NCI-H1092 treated with DMSO at 0.1 percent for 48 hours (cell line): ENCODE results near the gene IGF1R.

Experiments
- DNase-seq: peaks from one replicate; lab custom pipeline; 2025; lab: John Stamatoyannopoulos, UW

Gene IGF1R

DNA sequence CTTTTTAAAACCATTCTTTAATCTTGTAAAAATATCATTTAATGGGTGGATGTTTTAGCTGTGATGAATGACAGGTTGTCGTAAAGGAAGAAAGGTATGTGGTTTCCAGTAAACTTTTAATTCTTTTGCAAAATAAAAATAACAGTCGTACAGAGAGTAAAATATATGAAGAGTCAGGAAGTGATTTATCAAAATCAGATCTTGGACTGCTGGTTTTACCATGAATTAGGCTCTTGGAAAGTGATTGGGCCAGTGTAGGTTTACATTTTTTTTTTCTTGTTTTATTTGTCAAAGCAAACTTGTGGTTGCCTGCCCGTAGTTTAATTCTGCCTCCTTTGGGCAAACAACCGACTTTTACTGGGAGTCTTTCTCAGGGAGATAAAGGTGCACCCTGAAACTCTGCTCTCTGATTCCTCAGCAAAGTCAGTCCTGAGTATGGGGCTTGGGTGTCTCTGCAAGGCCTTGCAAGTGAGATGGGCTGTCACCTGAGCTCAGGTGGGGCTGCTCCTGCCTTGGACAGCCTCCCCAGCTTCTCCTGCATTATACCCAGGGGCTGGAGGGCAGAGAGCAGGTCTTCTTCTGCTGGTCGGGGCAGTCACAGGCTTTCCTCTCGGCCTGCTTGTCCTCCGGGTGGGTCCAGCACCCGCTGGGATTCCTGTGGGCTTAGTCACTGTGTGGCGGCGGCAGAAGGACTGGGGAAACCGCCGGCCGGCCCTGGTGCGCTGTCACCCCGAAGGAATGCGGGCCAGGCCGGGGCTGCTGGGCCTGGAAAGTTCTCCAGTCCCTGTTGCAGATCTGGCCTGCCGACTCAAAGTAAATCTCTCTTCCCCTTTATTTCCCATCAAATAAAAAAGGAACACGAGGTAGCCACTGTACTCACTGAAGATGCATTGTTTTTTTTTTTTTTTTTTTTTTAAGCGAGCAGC, 79.0 kb downstream of the IGF1R start:
- DNase-seq: no peak

DNA sequence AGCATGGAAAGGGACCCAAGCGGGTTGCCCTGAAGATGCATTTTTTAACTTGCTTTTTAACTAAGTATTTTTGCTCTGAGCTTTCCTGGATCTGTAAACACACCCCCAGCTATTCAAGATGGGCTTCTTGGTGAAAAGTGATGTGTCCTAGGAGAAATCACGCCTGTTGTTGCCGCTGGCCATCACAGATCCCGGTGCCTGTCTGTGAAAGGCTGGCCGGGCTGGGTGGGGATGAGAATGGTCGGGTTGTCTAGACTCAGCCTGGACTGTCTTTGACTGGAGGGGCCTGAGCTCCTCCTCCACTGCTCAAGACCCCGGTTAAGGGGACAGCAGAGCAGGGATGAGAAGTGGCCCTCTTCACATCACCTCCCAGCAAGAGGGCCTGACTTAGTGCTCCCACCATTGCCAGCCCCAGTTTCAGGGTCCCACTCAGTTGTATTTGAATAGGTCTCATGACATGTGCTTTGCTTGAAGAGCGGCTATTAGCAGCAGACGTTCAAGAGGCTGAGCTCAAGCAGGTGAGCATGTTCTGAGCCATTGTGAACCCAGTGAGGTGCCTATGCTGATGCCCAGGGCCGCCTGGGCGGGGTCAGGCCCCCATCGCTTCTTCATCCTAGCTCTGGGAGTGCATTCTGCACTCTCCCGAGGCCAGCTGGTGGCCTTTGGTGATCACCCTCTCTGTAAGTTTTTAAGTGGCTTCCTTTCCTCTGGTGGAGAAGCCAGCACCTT, 79.9 kb downstream of the IGF1R start:
- DNase-seq: no peak

DNA sequence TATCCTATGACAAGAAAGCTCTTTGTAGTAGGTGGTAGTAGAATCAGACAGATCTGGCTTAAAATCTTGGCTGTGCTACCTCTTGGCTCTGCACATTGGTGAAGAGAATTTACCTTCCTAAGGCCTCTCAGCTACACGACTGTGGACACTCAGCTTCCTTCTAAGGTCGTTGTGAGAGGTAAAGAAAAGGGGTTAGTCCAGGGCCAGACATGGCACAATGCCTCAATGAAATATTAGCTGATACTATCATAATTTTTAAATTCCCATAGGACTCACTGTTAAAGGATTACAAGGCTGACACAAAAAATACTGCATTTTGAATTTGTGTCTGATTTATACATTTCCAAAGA, 80.4 kb downstream of the IGF1R start:
- no peak for DNase-seq

DNA sequence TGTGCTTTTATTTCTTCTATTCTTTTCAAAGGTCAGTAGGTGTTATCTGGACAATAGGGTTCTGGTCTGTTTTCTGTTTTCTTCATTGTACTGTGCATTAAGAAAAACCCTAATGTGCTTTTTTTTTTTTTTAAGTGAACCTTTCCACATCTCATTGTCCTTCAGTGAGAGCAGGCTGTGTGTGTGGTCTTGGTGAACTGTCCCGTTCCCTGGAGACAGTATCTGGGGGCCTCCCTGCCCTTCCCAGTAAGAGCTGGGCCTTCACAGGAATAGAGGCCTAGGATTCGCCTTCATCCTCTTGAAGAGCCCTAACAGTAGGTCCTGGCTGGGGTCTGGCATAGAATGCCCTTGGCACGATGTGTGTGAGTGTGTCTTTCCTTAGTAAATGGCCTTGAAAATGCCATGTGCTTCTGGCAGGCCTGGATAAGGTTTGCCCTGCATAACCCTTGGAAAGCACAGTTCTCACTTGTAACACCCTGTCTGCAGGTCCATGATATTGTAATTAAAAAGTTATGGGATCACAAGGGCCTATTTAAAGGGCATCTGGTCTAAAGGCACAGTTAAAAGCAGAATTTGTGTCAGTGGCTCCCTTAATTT, 81.2 kb downstream of the IGF1R start:
- no peak for DNase-seq

DNA sequence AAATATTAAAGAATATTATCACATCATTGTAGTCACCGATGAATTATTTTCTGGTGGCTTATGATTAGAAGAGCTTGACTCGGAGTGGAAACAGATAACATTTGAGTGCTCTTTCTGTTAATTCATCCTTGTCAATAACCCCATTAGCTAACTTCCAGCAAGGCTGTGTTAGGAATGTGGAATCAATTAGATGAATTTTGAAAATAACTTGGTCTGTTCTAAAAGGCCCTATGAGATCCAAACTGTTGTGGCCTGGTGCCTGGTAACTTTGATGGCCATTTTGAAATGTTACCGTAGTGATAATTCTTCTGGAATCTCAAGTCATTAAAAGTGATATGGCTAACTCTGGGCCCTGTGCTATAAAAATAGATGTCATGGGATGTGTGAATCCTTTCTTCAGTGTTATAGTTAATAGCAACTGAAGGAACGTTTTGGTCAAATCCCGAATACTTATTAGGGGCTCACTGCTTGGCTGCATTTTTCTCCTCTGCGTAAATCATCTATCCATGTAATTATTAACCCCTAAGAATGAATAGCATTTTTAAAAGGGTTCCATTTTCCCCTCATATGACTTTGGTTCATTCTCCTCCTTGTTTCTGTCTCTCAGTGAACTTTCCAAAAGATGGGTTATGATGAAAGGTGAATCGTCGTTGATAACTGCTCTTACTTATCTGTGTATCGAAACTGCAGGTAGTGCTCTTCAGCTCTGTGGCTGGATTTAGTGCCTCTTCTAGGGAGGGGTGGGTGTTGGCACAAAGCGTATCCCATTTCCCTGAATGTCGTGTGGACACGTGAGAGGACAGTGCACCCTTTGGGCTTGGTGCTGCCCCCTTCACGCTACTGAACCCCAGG, 82.7 kb downstream of the IGF1R start:
- no peak for DNase-seq

DNA sequence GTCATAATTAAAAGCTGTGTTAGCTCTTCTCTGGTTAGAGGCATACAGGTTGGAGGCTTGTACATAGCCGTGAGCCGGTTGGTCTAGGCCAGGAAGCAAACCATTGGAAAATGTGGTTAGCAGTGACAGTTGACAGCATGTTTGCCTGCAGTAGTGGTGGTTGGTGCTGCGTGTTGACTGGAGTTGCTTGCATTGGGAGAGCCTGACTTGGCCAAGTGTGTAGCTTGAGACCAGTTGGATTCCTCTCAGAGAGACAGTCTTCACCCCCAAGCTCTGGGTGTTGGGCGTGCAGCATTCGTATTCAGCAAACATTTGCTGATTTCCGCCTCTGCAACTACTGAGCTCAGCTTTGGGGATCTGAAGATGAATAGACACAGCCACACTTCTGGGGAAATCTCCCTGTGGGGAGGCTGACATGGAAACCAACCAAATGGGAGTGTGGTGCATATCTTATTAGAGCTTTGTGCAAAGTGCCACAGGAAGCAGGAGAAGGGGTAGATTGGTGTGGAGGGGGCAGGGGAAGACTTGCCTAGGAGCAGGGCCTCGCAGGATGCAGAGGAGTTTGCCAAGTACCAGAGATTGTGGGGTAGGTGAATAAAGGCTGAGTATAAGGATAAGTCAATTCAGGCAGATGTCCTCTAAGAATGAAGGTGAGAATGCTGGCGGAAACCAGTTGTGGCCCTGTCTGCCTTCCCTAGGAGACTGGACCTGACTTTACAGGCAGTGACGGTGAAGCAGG, 83.5 kb downstream of the IGF1R start:
- DNase-seq: no peak

DNA sequence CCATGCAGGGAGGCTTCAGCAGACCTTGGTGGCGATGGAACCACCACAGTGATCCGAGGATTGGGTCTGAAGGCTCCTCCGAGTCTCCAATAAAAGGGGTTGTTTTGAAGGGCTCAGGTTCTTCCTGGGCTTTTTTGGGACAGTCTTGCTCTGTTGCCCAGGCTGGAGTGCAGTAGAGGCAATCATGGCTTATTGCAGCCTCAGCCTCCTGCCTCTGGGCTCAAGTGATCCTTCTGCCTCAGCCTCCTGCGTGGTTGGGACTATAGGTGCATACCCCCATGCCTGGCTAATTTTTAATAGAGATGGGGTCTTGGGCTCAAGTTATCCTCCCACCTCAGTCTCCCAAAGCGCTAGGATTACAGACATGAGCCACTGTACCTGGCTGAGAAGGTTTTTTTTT, 84.8 kb downstream of the IGF1R start:
- no peak for DNase-seq

DNA sequence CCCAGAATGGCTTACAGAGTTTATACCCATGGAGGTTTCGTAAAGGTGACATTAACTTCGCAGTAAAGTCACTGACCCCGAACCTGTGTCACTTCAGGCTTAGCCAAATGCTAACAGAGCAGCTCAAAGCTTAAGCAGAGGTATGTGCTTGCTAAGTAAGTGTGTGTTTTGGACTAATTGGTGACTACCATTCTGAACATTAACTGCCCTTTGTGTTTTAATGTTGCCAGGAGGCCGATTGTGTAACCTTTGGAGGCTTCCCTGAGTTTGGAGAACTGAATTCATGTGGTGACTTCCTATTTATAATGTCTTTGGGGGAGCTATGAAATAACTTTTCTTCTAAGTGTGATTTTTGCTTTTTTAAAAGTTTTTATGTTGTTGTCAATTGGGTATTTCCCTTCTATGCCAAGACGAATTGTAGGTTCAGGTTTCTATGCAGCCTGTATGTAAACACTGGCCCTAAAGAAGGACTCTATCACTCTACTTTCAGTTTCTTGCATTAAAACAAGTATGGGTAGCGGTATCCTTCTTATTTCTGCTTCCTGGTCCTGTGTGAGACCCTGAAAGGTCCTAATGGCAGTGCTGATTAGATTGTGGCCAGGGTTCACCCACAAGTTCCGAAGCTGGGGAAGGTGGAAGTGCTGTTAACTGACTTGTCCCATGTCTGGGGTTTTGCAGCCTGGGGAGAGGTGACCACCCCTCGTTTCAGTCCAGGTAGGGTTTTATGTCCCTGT, 86.3 kb downstream of the IGF1R start:
- no peak for DNase-seq

DNA sequence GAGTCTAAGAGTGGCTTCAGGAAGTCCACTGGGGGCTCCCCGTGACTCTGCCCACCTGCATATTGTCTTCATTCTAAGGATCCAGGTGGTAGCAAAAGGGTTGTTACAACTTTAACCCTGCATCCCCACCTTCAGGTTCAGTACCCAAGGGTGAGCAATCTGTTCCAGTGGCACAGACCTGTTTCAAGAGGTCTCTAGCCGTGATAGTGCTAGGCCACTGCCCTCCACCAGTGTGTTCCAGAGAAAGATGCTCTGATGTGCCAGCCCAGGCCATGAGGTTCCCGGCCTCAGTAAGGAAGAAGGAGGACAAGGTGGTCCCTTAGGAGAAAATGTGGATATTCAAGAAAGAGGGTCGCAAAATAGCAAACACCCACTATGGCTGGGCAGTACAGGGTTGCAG, 87.0 kb downstream of the IGF1R start:
- DNase-seq: no peak

DNA sequence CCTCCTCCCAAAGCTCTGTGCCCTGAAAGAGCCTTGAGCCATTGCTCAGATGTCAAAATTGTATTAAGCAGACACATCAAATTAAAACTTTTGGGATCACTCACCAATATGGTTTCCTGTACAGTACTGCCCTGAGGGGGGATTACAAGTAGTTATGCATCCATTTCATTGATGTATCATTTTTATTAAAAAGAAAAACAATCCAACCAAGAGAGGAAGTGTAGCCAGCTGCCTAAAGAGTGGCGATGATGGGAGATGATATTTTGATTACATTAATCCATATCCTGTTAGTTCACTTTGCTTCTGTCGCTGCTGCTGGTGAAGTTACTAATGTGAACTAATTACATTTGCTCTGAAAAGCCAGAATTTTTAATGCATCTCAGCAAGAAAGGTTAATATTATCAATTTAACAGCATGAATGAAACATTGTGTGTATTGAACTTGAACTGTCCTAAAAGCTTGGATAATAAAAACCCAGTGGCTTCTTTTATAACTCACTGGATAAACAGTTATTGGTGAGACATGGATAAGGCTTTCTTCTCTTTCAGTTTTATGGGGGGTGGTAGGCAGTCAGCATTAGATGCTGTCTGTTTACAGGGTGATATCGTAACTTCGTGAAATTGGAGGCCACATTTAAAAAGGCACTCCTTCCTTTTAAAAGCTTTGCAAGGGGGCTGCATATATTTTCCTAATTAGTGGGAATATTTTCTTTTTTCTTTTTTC, 87.7 kb downstream of the IGF1R start:
- no peak for DNase-seq

DNA sequence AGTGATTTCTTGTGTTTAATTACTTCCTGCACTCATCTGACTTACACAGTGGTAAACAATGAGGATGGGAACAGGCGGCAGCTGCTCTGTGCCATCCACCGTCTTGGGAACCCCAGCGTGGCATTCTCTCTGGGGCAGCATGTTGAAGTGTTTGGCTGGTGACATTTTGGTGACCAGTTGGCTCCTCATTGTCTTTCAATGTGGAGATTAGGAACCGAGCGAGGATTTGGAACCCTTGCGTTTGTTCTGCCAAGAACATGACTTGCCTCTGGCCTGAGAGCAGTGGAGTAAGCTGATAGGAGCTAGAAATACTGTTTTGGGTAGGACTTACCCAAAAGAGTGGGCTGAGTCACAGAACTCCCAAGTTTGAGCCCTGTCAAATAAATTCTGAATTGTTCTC, 88.8 kb downstream of the IGF1R start:
- no peak for DNase-seq

DNA sequence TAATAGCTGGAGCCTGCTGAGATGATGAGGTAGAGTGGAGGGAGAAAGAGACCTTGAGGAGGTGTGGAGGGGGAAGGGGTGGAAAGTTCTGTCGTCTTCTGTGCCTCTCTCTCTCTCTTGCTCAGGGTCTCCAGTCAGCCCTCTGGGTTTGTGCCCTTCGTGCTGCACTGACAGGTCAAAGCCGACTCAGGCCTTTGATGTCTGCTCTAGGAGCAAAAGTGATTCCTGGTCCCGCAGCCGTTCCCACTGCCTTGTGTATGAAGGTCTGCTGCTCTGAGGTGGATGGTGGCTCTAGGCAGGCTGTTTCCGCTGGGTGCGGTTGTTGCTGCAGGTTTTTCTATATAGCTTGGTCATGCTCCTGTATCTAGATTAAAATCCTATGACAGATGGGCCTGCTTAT, 89.4 kb downstream of the IGF1R start:
- DNase-seq: no peak

DNA sequence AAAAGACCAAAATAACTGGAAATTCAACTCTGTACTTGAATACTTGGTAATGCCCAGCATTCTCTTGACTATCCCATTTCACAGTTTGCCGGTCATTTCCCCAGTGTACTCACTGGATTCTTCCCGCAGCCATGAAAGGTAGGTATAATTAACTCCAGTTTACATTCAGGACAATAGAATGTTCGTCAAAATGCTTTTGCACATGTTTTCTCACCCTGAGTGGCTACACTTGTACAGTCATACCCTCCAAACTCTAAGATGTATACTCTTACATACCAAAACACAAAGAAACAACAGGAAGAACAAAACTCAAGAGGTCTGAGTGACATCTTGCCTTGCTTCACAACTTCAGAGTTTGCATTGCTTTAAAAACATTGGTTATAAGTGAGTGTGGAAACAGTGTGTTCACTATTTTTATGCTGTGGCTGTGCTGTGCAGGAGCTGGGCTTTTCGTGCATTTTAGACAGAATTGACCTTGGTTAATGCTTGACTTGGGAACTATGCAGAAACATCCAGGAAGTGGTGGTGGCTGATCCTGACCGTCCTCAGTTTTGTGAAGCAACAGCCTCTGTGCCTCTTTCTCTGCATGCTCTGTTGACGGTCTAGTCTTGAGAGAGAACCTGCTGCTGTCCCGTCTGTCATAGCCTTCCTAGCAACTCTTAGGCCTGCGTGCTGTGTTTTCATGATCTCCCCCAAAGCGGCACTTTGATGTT, 90.5 kb downstream of the IGF1R start:
- DNase-seq: no peak

DNA sequence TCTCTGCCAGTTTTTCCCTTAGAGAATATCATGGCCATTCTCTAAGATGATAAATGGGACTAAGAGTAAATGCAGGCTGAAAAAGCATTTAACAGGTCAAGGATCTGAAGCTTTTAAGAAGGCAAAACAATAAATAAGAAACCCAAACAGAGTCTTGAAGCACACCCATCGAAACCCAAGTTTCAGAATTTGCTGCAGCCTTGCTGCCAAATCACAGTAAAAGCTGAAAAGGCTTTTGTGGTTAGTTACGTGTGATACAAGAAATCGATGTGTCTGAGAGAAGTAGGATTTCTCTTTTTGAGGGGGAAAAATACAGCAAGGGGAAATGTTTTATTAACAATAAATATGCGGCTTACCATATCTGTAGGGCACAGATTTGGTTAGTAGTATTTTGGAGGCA, 92.0 kb downstream of the IGF1R start:
- DNase-seq: no peak

DNA sequence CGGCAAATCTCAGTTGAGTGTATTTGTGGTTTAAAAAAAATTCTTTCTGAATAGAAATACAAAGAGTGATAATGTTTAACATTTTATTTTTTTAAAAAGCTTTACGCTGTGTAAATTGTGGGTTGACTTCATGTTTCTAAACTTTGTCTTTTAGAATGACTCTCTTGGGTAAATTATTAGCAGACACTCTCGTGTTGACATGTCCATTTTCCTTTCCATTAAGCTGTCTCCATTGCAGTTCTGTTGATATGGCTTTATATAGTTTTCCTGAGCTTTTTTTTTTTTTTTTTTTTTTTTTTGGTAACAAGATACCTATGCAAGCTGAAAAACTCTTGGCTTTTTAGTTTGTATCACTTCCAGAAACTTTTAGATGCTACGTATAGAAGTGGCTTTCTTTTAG, 92.6 kb downstream of the IGF1R start:
- no peak for DNase-seq

DNA sequence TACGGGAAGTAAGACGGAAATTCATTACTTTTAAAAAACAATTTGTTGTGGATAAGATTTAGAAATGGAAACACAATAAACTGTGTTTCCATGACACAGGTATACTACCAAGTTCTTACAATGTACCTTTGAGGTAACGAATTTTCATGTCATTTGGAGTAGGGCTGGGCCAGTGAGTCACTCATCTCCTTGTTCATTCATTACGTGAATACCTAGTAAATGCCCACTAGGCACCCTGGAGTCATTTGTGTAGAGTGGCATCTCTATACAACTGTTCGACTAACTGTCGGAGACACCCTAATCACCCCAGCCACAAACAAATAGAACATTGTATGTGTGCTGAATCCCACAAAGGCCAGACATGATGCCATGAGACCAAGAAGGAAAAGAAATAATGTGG, 94.8 kb downstream of the IGF1R start:
- DNase-seq: no peak

DNA sequence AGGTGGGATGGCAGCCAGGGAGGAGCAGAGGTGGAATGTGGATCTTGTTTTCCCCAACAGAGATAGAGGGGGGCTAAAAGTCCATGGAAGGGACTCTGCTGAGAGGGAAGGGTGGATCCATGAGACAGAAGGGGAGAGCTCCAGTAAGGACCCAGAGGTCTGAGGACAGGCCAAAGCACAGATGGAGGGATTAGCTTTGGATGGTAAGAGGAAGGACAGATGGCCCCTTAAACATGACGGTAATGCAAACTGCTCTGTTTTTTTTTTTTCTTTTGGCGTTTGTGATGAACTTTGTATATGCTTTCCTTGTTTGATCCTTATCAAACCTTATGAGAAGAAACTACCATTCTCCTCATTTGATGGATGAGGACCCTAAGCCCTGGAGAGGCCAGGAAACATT, 96.2 kb downstream of the IGF1R start:
- DNase-seq: no peak

DNA sequence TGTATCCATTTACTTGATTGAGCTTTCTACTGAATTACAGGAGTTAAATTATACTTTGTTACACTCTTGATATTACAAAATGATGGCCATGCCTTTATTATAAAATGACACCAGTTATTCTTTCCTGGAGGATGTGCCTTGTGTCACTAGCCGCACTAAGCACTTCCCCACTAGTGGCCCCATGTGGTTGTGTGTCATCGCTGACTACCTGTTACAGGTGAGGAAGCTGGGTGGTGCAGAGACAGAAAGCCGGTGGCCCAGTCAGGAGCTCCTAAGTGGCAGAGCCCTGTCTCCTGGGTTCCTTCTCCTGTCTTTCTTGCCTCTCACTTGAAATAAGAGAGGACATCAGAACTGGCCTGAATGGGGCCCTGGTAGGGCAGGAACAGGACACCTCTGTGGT, 96.8 kb downstream of the IGF1R start:
- DNase-seq: no peak

DNA sequence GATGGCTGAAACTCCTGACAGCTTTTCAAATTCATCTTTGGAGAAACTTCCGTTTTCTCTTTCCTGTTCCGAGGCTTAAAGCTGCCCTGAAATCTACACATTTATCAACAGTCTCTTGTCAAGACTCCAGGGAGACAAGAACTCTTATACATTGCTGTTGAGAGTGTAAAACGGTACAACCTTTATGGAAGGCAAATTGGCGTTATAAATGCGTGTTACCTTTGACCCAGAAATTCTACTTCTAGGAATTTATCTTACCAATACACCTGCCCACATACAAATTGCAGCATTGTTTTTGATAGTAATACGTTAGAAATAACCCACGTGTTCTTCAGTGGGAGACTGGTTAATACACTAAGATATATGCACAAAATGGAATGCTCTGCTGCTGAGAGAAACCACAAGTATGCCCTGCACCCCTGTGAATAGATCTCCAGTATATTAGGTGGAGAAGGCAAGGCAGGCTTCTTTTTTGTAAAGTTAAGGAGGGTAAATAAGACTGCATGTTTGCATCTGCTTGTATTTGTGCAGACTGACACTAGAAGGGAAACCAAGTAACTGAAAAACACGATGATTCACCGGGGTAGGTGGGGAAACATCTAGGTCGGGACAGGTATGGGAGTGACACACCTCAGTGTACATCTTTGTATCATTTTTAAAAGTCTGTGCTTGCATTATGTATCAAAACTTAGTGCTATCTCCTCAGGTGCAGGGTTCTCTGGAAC, 97.5 kb downstream of the IGF1R start:
- no peak for DNase-seq
